ENCODE measurements around the gene LCE3B.

The LCE3B gene

DNA sequence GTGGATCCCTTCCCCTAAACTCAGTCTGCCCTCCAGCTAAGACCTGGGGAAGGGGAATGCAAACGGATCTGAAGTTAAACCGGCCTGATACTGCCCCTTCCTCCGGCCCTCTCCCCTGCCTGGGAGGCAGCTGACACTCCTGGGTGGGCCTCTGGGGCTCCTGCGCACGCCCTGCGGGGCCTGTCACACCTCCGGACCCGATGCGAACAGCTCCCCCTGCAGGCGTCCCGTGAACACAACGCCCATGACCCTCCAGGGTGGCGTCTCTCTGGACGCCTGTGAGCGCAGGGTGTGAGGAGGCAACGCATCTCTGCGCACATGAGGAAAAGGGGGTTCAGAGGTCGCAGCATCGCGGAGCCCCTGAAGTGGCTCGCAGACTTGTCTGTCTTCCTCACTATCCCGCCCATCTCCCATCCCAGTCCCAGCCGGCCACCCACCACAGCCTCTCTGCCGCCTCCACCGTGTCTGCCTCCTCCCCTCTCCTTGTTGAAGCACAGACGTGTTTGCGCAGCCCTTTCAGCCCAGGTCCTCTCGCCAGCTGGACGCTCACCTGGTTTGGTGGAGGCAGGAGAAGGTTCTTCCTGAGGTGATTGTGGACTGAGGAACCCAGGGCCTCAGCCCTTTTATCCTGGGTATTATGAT lies 9.7 kb downstream of the LCE3B start:
- TF ChIP-seq, protein P1, sequence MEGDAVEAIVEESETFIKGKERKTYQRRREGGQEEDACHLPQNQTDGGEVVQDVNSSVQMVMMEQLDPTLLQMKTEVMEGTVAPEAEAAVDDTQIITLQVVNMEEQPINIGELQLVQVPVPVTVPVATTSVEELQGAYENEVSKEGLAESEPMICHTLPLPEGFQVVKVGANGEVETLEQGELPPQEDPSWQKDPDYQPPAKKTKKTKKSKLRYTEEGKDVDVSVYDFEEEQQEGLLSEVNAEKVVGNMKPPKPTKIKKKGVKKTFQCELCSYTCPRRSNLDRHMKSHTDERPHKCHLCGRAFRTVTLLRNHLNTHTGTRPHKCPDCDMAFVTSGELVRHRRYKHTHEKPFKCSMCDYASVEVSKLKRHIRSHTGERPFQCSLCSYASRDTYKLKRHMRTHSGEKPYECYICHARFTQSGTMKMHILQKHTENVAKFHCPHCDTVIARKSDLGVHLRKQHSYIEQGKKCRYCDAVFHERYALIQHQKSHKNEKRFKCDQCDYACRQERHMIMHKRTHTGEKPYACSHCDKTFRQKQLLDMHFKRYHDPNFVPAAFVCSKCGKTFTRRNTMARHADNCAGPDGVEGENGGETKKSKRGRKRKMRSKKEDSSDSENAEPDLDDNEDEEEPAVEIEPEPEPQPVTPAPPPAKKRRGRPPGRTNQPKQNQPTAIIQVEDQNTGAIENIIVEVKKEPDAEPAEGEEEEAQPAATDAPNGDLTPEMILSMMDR (IDR thresholded peaks at IDR 0.05; ENCODE audit: insufficient read depth, low read length, missing control alignments): no peak
- CTCF ChIA-PET: interaction anchor here (1.0 kb wide), 1 partner anchor 30 kb away, joined by 3 read pairs; no protein-coding TSS in a partner anchor
- DNase-seq (ENCODE audit: low read depth, low spot score): no peak
- POLR2A ChIA-PET: no interaction called here
- no peak overlapping the region for H3K4me3 ChIP-seq (ENCODE audit: low read depth, low read length)

DNA sequence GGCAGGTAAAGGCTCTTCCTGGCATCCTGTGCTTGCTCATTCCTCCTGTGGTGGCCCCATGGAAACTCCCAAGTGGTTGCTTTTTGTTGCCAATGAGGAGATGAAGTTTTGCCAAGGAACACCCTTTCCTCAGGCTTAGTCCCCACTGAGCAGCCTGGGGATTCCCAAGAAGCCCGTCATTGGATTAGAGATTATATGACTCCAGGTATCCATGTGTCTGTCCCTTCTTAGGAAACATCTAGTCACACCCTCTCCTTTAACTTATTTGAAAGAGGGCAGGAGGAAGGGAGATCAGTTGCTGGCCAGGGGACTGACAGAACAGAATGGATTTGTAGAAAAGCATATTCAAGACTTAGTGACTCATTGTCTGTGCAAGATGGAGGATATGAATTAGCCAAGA lies 13.1 kb downstream of the LCE3B start:
- CTCF ChIA-PET: no interaction called here
- no peak for DNase-seq (ENCODE audit: low read depth, low spot score)
- H3K4me3 ChIP-seq (ENCODE audit: low read depth, low read length): no peak overlapping the region
- TF ChIP-seq, protein P1 (IDR thresholded peaks at IDR 0.05; ENCODE audit: insufficient read depth, low read length, missing control alignments): no peak
- POLR2A ChIA-PET: no interaction called here

DNA sequence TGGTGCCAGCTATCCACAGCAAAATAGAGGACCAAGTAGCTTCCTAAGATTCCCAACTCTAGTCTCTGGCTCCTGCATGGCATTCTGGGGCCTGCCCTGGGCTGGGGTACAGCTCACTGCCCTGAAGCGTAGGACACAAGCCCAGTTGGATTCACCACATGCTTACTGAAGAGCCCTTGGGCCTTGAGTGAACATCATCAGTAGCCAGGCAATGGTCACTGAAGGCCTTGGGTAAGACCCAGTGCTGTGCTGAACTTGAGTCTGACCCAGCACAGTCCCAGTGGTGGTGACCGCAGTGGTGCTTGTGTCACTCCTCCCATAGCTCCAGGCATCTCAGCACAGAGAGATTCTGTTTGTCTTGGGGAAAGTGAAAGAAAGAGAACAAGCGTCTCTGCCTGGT lies 17.0 kb downstream of the LCE3B start:
- TF ChIP-seq, protein P1 (IDR thresholded peaks at IDR 0.05; ENCODE audit: insufficient read depth, low read length, missing control alignments): no peak
- DNase-seq (ENCODE audit: low read depth, low spot score): no peak
- CTCF ChIA-PET: no interaction called here
- POLR2A ChIA-PET: no interaction called here
- H3K4me3 ChIP-seq (ENCODE audit: low read depth, low read length): no peak overlapping the region

DNA sequence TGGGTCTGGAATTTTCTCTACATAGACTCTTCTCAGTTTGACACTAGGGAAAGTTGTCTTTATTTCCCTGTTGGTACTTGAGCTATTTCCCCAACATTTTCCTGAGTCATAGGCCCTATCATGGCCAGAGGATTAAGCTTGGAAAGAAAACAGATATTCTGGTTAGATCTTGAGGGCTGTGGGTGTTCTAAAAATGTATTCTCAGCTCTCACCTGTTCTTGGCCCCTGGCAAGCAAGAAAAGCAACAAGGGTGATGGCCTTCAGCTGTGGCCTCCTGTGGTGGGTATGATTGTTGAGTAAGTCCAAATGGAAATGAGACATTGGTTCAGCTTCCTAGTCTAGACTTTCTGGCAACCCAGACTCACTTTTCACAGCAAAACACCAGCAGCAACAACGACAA lies 26.7 kb downstream of the LCE3B start:
- ChIA-PET CTCF (interaction anchor here (0.7 to 1.1 kb wide), 3 partner anchors 13 to 230 kb away, joined by 3 read pairs; no protein-coding TSS in a partner anchor), POLR2A (no interaction called here)
- H3K4me3 ChIP-seq (ENCODE audit: low read depth, low read length): no peak overlapping the region
- TF ChIP-seq, protein P1 (IDR thresholded peaks at IDR 0.05; ENCODE audit: insufficient read depth, low read length, missing control alignments): no peak
- no peak for DNase-seq (ENCODE audit: low read depth, low spot score)

DNA sequence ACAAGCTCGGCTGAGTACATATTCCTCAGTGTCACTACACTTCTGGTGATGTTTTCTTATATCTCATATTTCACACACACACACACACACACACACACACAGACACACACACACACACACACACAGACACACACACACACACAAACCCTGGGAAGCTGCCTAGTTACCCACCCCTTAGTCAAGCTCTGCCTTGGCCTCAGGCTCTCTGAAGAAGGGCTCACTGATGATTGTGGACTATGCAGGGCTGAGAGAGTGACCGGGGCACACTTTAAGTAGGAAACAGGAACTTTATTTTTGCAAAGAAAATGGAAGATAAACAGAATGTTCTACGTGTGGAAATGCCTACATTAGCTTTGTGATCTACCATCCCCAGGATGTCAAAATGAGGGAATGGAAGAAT lies 30.3 kb downstream of the LCE3B start:
- CTCF ChIA-PET: interaction anchor here (2.6 kb wide), 1 partner anchor 10 kb away, joined by 22 read pairs; no protein-coding TSS in a partner anchor
- DNase-seq (ENCODE audit: low read depth, low spot score): no peak
- TF ChIP-seq, protein P1 (IDR thresholded peaks at IDR 0.05; ENCODE audit: insufficient read depth, low read length, missing control alignments): no peak
- H3K4me3 ChIP-seq (ENCODE audit: low read depth, low read length): no peak overlapping the region
- POLR2A ChIA-PET: no interaction called here

DNA sequence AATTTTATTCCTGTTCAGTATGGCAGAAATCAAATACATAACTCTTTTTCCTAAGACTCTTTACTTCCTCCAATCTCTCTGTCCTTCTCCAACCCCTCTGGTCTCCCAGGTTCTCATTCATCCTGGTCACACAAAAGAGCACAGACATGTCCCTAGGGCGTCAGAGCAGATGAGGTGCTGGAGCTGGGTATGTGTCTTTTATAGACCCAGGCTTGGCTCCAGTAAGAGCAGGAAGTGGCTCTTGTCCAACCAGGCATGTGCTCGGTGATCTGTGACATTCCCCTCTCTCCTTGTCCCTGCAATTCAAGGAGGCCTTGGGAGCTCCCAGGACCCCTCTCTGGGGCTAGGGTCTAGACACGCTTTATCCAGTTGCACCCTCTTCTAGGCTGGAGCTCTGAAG lies 31.5 kb downstream of the LCE3B start:
- POLR2A ChIA-PET: no interaction called here
- TF ChIP-seq, protein P1 (IDR thresholded peaks at IDR 0.05; ENCODE audit: insufficient read depth, low read length, missing control alignments): no peak
- no peak overlapping the region for H3K4me3 ChIP-seq (ENCODE audit: low read depth, low read length)
- CTCF ChIA-PET: no interaction called here
- no peak for DNase-seq (ENCODE audit: low read depth, low spot score)
